ENCODE measurements around the gene PXN. TPM values are rescaled to one million over a fixed set of nuclear protein-coding genes. Genes with fewer than 3 reads are reported as not detected.

Gene PXN
- polyA plus RNA-seq, 2 of the 4 experiments (the other 2 are of a cell fraction), result 40.1 to 97.0 TPM

- ATAC-seq, result peak; percentile 98 to 99
- H3K9me3 ChIP-seq, result no peaks in the 10 kb centered on the region
- POLR2A ChIA-PET, result interaction anchor here (1.0 to 3.1 kb wide), 4 partner anchors 10 to 101 kb away, joined by 4 to 97 read pairs (median 20); partner anchors contain the start of genes RNU4-1, RNU4-2 and RPLP0
- DNase-seq (ENCODE audit: low read depth in 1 of 2, low spot score in 1 of 2), result peak; percentile 95 to 98
- H3K4me1 ChIP-seq, result peaks cover 3% of the 10 kb centered on the region; the same call in 1 of the 3 replicates
- H3K4me3 ChIP-seq, result peak within 1 kb of the TSS; percentile 58
- peak; percentile 56 for TF ChIP-seq BHLHE40 (IDR thresholded peaks at IDR 0.05; ENCODE audit: low read depth, low read length)
- peak; percentile 30 to 48; a peak in 2 of 5 replicates for TF ChIP-seq RAD21 (conservative IDR thresholded peaks at IDR 0.05 in 1 of 2, IDR thresholded peaks at IDR 0.05 in 1 of 2)
- peak; percentile 32; the same call in 2 of the 3 replicates for TF ChIP-seq SMC3 (IDR thresholded peaks at IDR 0.05)
- peak; percentile 67; the same call in 1 of the 2 replicates for TF ChIP-seq FOXS1 (CRISPR knock-in tag; IDR thresholded peaks at IDR 0.05)
- no peak for TF ChIP-seq EHF (CRISPR knock-in tag; IDR thresholded peaks at IDR 0.05)
- TF ChIP-seq PBX3 (IDR thresholded peaks at IDR 0.05), result peak; percentile 89
- TF ChIP-seq GATA3 (IDR thresholded peaks at IDR 0.05; ENCODE audit: borderline replicate concordance), result peak; percentile 82
- TF ChIP-seq E2F6 (IDR thresholded peaks at IDR 0.05; ENCODE audit: borderline replicate concordance, low read depth), result 0 out of 2 replicates have a peak, but pooled peaks have one; percentile 37
- TF ChIP-seq MAX (IDR thresholded peaks at IDR 0.05), result peak; percentile 82
- TF ChIP-seq CHD2 (IDR thresholded peaks at IDR 0.05; ENCODE audit: low read length, partially characterized antibody), result no peak
- TF ChIP-seq JUN (IDR thresholded peaks at IDR 0.05), result peak in 1 of 2 experiments; percentile 60; a peak in 2 of 5 replicates
- peak; percentile 71; the same call in 1 of the 2 replicates for TF ChIP-seq ATOH8 (CRISPR knock-in tag; IDR thresholded peaks at IDR 0.05; ENCODE audit: low read depth)
- TF ChIP-seq POLR2A (IDR thresholded peaks at IDR 0.05; ENCODE audit: low read length), result no peak
- 0 out of 2 replicates have a peak, but pooled peaks have one; percentile 20 for TF ChIP-seq PHF8 (IDR thresholded peaks at IDR 0.05; ENCODE audit: borderline replicate concordance, low read depth)
- TF ChIP-seq CTCF (IDR thresholded peaks at IDR 0.05), result peak; percentile 90
- TF ChIP-seq CEBPB (IDR thresholded peaks at IDR 0.05), result no peak
- CTCF ChIA-PET, result interaction anchor here (0.6 to 4.8 kb wide), 32 partner anchors 8 to 807 kb away, joined by 3 to 53 read pairs (median 4); partner anchors contain the start of genes PLA2G1B, PXN, RNU4-1 and RNU4-2
- no peak for FAIRE-seq
- H3K27ac ChIP-seq, result peak within 1 kb of the TSS; percentile 63 to 74
- WGBS (ENCODE audit: missing lambda C conversion rate), result under 1% methylated on average over 31 of the region's 31 CpGs
- peak within 1 kb of the TSS; percentile 97 for H3K4me2 ChIP-seq
Observed at GRCh38 chr12:120301962-120302815, 36.7 kb upstream of the PXN start, which contains the start of gene SIRT4. Gene SIRT4, plus strand, starts transcription at chr12:120302321. Its CDS starts 1,241 bp downstream, at chr12:120303562.

- Histone ChIP-seq H3K4me2 (peak within 1 kb of the TSS; percentile 83), H3K9me3 (no peaks in the 10 kb centered on the region), H3K4me1 (peaks cover 13% of the 10 kb centered on the region; the same call in 2 of the 3 replicates), H3K4me3 (peak within 1 kb of the TSS; percentile 55), H3K27ac (peak within 1 kb of the TSS; percentile 91 to 96)
- DNase-seq (ENCODE audit: low read depth in 1 of 2, low spot score in 1 of 2), result peak; percentile 59 to 96
- WGBS (ENCODE audit: missing lambda C conversion rate), result under 1% methylated on average over 29 of the region's 29 CpGs
- POLR2A ChIA-PET, result interaction anchor here (0.6 to 4.9 kb wide), 23 partner anchors 9 to 204 kb away, joined by 3 to 220 read pairs (median 5); partner anchors contain the start of genes COX6A1, PXN, RAB35 and RPLP0
- ATAC-seq, result peak; percentile 57 to 66
- peak; percentile 80 for FAIRE-seq
- CTCF ChIA-PET, result interaction anchor here (0.6 to 17.3 kb wide), 6 partner anchors 10 to 496 kb away, joined by 3 to 221 read pairs (median 14); partner anchors contain the start of genes PXN, RPLP0 and SIRT4
- TF ChIP-seq RARB (CRISPR knock-in tag; IDR thresholded peaks at IDR 0.05) (peak; percentile 96), FOSL2 (IDR thresholded peaks at IDR 0.05) (no peak), FOSL2 (CRISPR knock-in tag; IDR thresholded peaks at IDR 0.05) (peak; percentile 43), NPAS2 (CRISPR knock-in tag; IDR thresholded peaks at IDR 0.05; ENCODE audit: borderline replicate concordance) (no peak), MAFK (IDR thresholded peaks at IDR 0.05; ENCODE audit: partially characterized antibody) (peak; percentile 30), HOXB13 (CRISPR knock-in tag; IDR thresholded peaks at IDR 0.05; ENCODE audit: low read depth) (no peak), ZFP36 (IDR thresholded peaks at IDR 0.05; ENCODE audit: borderline replicate concordance, partially characterized antibody) (no peak), HMGXB4 (CRISPR knock-in tag; IDR thresholded peaks at IDR 0.05; ENCODE audit: borderline replicate concordance) (0 out of 2 replicates have a peak, but pooled peaks have one; percentile 33), HOXB5 (CRISPR knock-in tag; IDR thresholded peaks at IDR 0.05) (peak; percentile 84), CEBPB (IDR thresholded peaks at IDR 0.05) (peak in 1 of 2 experiments; percentile 82; a peak in 3 of 4 replicates), GATA3 (IDR thresholded peaks at IDR 0.05; ENCODE audit: borderline replicate concordance) (peak; percentile 85; the same call in 1 of the 2 replicates), TP53 (CRISPR knock-in tag; IDR thresholded peaks at IDR 0.05) (peak; percentile 96)
Observed at GRCh38 chr12:120292661-120293531, 27.4 kb upstream of the PXN start, which contains the start of gene RNU4-1. Gene RNU4-1, minus strand, starts transcription at chr12:120293237.

Data from A549 (cell line).